ENCODE results near the gene ZDHHC12.

Gene ZDHHC12

DNA sequence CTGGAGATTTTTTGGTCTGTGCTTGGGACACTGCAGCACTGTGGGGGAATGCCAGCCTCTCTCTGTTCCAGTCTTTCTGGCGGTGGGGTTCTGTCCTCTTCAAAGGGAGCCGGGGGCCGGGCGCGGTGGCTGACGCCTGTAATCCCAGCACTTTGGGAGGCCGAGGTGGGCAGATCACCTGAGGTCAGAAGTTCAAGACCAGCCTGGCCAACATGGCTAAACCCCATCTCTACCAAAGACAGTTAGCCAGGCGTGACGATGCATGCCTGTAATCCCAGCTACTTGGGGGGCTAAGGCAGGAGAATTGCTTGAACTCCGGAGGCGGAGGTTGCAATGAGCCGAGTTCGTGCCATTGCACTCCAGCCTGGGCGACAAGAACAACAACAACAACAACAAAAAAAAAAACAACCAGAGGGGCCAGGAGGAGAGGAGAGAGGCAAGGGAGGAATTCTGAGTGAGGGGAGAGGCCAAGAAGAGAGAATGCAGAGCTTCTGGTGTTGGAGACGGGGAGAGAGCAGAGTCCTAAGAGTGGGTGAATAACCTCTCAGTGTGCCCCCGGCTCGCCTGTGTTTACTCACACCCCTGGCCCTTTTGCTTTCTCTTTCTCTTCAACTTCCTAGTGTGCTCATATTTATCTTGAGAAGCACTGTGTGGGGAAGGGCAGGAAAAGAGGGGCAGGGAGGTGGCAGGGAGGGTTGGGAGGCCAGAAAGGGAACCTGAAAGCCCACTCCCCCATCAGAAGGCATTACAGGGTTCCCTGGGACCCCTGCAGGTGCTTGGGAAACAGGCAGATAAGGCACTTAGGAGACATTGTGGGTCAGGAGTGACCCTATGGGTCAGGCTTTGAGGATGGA is 38.1 kb downstream of the ZDHHC12 start:
- DNase-seq: no peak

DNA sequence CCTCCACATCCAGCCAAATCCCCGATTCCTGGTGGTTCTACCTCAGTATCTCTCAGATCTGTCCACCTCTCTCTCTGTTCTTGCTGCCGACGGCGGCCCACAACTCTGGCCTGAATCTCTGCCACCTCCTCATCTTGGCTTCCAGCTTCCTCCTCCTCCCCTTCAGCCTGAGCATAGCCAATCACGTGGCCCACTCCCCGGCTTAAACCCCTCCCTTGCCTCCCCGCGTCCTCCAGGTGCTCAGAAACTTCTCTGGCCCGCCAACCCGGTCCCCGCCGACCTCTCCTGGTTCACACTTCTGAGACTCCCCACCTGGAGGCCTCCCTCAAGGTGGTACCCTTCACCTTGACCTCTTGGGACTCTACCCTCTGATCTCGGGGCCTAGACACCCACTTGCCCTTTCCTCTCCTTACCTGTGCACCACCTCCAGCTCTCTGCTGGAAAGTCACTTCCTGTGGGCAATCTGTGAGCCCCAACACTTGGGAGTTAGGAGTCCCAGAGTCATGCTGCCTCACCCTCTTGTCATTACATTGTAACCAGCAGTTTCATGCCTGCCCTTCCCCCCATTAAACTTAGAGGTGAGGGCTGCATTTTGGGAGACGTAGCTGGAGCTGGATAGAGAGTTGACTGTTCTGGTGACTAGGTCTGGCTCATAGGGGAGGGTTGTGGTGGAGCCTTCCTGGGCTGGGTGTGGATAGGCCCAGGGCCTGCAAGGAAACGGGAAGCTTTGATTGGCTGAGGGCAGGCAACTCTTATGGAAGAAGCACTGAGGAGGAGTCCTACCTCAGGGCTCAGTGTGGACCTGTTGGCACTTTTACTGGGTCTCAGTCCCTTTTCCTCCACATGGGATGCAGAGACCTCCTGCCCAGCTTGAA is 39.4 kb downstream of the ZDHHC12 start:
- no peak for DNase-seq

DNA sequence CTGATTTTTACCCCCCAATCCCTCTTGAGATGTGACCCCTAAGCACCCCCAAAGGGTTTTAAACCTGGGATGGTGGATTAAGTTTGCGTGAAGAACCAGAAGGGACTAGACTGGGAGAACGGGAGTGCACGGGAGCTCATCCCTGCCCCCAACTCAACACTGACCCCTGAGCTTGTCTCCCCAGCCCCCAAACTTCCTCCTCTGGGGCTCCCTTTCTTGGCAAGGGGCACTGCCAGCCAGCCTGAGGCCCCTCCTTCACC is 39.9 kb downstream of the ZDHHC12 start:
- DNase-seq: no peak

DNA sequence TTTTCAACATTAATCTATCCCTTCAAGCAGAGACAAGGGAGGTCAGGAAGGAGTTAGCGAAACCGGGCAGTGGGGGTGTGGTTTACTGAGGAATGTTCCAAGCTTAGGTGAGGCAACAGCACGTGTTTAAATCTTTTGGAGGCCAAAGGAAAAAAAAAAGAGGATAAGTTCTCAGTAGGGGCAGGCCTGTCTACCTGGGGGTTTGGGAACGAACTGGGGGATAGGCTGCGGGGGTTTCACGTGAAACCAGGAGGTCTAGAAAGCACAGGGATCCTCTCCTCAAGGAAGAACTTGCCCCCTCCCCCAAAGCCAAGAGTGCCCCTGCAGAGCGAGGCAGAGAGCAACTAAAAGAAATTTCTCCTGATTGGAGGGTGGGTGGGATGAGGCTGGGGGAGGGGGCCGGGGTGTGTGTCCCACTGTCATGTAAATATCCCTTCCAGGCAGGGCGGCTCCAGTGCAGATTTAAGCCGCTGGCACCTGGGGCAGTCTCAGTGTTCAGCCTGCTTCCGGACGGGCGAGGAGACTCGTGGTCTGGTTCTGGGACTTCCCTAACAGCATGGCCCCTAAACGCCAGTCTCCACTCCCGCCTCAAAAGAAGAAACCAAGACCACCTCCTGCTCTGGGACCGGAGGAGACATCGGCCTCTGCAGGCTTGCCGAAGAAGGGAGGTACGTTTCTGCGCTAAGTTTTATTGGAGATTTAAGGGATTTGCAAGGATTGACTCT is 40.4 kb downstream of the ZDHHC12 start:
- DNase-seq: no peak

DNA sequence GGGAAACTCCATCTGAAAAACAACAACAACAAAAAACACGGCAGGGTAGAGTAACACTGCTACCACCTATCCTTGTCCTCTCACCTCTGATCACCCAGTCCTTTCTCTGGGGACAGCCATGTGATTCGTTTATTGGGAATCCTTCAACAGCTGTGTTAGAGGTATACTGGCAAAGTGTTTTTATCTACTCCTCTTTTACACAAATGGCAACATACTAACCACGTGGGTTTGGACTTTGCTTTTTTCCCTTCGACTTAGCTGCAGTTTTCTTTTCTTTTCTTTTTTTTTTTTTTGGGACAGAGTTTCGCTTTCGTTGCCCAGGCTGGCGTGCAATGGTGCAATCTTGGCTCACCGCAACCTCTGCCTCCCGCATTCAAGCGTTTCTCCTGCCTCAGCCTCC is 46.1 kb downstream of the ZDHHC12 start:
- DNase-seq: no peak

DNA sequence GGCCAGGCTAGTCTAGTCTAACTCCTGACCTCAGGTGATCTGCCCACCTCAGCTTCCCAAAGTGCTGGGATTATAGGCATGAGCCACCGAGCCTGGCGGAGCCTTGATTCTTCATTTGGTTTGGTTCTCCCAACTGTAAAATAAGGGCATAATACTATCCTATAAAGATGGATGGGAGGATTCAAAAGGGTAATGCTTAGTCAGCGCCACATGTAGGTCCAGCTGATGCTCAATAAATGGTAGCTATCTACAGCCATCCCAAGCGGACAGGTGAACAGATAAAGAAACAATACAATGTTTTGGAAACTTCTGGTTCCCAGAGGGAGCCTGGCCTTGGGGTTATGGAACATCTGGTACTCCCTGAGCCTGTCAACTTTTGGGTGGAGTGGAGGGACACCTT is 48.5 kb downstream of the ZDHHC12 start:
- DNase-seq: no peak

Measured in NCI-H2227 treated with DMSO at 0.1 percent for 48 hours (cell line).